GM12864 (cell line): ENCODE measurements around the gene LRCH3.

ENCODE experiments used
- DNase-seq: peaks from one replicate; pipeline ENCODE4 v3.0.0-alpha.2; 2011; ENCODE audit warnings: low read depth
- H3K4me3 ChIP-seq: 2 replicates; pipeline ENCODE4 v1.5.1; 2011; ENCODE audit warnings: mild to moderate bottlenecking, low read depth, low read length, control low read depth
- CTCF ChIP-seq: IDR thresholded peaks from 2 replicates; pipeline ENCODE4 v1.5.1; 2011; ENCODE audit warnings: low read depth, mild to moderate bottlenecking, moderate library complexity, low read length, control low read depth, inconsistent platforms; ENCODE audit errors: missing control alignments

Gene LRCH3

DNA sequence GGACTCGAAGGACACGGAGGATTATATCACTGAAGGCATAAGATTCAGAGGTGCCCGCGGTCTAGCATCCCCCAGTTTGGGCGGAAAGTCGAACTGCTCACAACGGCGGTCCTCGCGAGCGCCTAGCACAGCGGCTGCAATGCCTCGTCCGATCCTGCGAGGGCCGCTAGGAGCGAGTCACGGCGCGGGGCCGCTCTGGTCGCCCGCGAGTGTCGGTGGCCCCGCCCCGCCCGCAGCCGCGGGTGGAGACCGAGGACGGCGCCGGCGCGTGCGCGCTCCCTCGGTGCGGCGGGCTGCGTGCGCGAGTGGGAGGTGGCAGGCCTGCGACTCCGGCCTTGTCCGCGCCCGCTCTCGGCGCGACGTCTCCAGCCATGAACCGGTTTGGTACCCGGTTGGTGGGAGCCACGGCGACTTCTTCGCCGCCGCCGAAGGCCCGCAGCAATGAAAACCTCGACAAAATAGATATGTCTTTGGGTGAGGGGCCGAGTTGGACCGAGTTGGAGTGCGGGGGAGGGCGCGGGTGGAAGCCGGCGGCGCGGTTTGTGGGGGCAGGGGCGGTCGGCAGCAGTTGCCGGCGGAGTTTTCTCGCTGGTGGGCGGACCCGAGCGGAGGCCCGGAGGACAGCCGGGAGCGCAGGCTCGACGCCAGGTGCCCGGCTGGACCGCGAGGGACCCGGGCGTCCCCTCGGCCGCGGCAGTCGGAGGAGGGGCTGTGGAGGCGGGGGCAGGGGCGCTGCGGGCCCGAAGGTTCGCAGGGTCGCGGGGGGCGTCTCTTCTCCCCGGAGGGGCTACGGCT, 41.3 kb upstream of the LRCH3 start, which contains the start of gene FYTTD1:
FYTTD1 (plus strand) TSS at position 283 of the 795 bp plus-strand sequence; CDS start at position 372, 89 bp downstream.
- peak; percentile 63 for DNase-seq
- TF ChIP-seq CTCF: peak; percentile 59
- H3K4me3 ChIP-seq: peak within 1 kb of the TSS; percentile 80

DNA sequence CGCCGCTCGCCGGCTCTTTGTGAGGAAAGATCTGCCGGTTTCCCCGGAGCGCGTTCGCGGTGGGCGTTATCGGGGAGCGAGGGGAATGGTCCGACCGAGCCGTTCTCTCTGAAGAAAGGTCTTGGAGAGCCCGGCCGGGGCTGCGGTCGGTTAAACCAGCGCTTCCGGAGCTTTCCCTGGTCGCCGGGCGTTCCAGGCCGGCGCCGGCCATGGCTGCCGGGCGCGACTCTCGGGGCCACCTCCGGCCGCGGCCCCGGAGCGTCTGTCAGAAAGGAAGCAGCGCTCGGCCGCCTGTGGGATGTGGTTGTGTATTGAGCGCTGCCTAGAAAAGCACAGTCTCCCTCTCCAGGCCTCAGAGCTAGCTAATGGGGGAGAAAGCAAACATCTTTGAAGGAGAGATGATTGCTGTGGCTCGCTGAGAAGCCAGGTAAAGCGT, 40.6 kb upstream of the LRCH3 start:
- peak; percentile 53 for DNase-seq
- peak overlapping the region; percentile 80 for H3K4me3 ChIP-seq
- no peak for TF ChIP-seq CTCF

GRCh38 chr3:197750858-197751737, 40.0 kb upstream of the LRCH3 start:
- TF ChIP-seq CTCF: no peak
- no peak for DNase-seq

DNA sequence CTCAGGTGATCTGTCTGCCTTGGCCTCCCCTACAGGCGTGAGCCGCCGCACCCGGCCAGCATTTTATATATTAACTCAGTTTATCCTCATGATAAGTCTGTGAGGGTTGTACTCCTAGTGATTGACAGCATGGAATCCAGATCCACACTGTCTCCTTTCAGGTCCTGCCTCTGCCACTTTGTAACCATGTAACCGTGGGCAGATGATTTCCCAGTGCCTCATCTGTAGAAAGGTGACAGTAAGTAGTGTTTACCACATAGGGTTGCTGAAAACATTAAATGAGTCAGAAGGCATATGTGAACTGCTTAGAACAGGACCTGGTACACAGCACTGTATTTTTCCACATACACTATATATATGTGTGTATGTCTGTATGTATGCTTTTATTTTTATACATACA, 38.9 kb upstream of the LRCH3 start:
- TF ChIP-seq CTCF: no peak
- DNase-seq: no peak
- H3K4me3 ChIP-seq: peak overlapping the region; percentile 80

More at GRCh38 chr3:197750858-197751737, 40.0 kb upstream of the LRCH3 start:
- peak overlapping the region; percentile 80 for H3K4me3 ChIP-seq

- TF ChIP-seq CTCF: peak; percentile 33
- DNase-seq: no peak
- peak overlapping the region; percentile 22; the same call in 1 of the 2 replicates for H3K4me3 ChIP-seq
Measured at GRCh38 chr3:197753263-197753662, 37.8 kb upstream of the LRCH3 start.

GRCh38 chr3:197756704-197757103, 34.4 kb upstream of the LRCH3 start:
- H3K4me3 ChIP-seq: no peak overlapping the region
- TF ChIP-seq CTCF: no peak
- no peak for DNase-seq
